Progenitor cell of endocrine pancreas (in vitro differentiated cells): ENCODE data around the gene ANKRD23. TPM values are rescaled to one million over a fixed set of nuclear protein-coding genes. Genes with fewer than 3 reads are reported as not detected.

Experiments
- DNase-seq: peaks from one replicate; pipeline ENCODE4 v3.0.0; 2021; ENCODE audit warnings: low spot score; ENCODE audit not compliant: unreplicated experiment
- H3K27ac Mint-ChIP-seq: 2 replicates; pipeline ENCODE4 v1.8.0; 2021; ENCODE audit warnings: mild to moderate bottlenecking, moderate library complexity, mixed read lengths
- H3K27me3 Mint-ChIP-seq: 2 replicates; pipeline ENCODE4 v1.8.0; 2021; ENCODE audit warnings: mixed read lengths
- H3K36me3 Mint-ChIP-seq: 2 replicates; pipeline ENCODE4 v1.8.0; 2022; ENCODE audit warnings: mixed read lengths; ENCODE audit not compliant: insufficient read depth
- H3K4me1 Mint-ChIP-seq: 2 replicates; pipeline ENCODE4 v1.8.0; 2021; ENCODE audit warnings: low read depth, mixed read lengths
- H3K4me3 Mint-ChIP-seq: 2 replicates; pipeline ENCODE4 v1.8.0; 2021; ENCODE audit warnings: low read depth, mild to moderate bottlenecking, moderate library complexity, mixed read lengths
- H3K9me3 Mint-ChIP-seq: 2 replicates; pipeline ENCODE4 v1.8.0; 2021; ENCODE audit warnings: low read depth, mixed read lengths
- CTCF ChIP-seq: fragments of 200-600 bp; sonication (generic); IDR thresholded peaks from one replicate; pipeline ENCODE4 v1.5.0; 2021; ENCODE audit warnings: antibody characterized with exemption, mild to moderate bottlenecking; ENCODE audit not compliant: unreplicated experiment
- total RNA-seq: library from RNA; stranded (reverse); gene quantifications from 2 replicates; pipeline ENCODE4 v1.2.1, GENCODE V29; 2021

The ANKRD23 gene
- total RNA-seq, 1 donor from 2014 or later = 8.3 TPM

GRCh38 chr2:96821113-96821675 lies 22.6 kb downstream of the ANKRD23 start:
- no peaks in the 10 kb centered on the region for H3K9me3 Mint-ChIP-seq
- no peak for TF ChIP-seq CTCF
- no peak for DNase-seq
- peak overlapping the region; percentile 59 for H3K27ac Mint-ChIP-seq
- H3K36me3 Mint-ChIP-seq = peaks cover 13% of the 10 kb centered on the region
- H3K4me3 Mint-ChIP-seq = peak overlapping the region; percentile 35
- no peaks in the 10 kb centered on the region for H3K27me3 Mint-ChIP-seq
- peaks cover 57% of the 10 kb centered on the region for H3K4me1 Mint-ChIP-seq

- Mint-ChIP-seq H3K36me3 (peaks cover 10% of the 10 kb centered on the region), H3K27me3 (no peaks in the 10 kb centered on the region), H3K4me1 (peaks cover 61% of the 10 kb centered on the region), H3K9me3 (no peaks in the 10 kb centered on the region), H3K4me3 (peak overlapping the region; percentile 81), H3K27ac (peak overlapping the region; percentile 86)
- no peak for TF ChIP-seq CTCF
- no peak for DNase-seq
Observed at GRCh38 chr2:96819876-96820511, 23.8 kb downstream of the ANKRD23 start.

GRCh38 chr2:96819128-96819875 lies 24.5 kb downstream of the ANKRD23 start:
- H3K27ac Mint-ChIP-seq = peak overlapping the region; percentile 86
- DNase-seq = peak; percentile 48
- H3K36me3 Mint-ChIP-seq = peaks cover 6% of the 10 kb centered on the region
- H3K4me3 Mint-ChIP-seq = peak overlapping the region; percentile 81
- no peak for TF ChIP-seq CTCF
- peaks cover 62% of the 10 kb centered on the region for H3K4me1 Mint-ChIP-seq
- no peaks in the 10 kb centered on the region for H3K27me3 Mint-ChIP-seq
- H3K9me3 Mint-ChIP-seq = no peaks in the 10 kb centered on the region

GRCh38 chr2:96817882-96818281 lies 25.9 kb downstream of the ANKRD23 start:
- H3K4me3 Mint-ChIP-seq = peak overlapping the region; percentile 81
- no peak for DNase-seq
- no peaks in the 10 kb centered on the region for H3K27me3 Mint-ChIP-seq
- TF ChIP-seq CTCF = no peak
- peaks cover 4% of the 10 kb centered on the region for H3K36me3 Mint-ChIP-seq
- H3K27ac Mint-ChIP-seq = peak overlapping the region; percentile 69
- peaks cover 55% of the 10 kb centered on the region for H3K4me1 Mint-ChIP-seq
- no peaks in the 10 kb centered on the region for H3K9me3 Mint-ChIP-seq

- TF ChIP-seq CTCF = no peak
- H3K36me3 Mint-ChIP-seq = peaks cover 4% of the 10 kb centered on the region
- peaks cover 52% of the 10 kb centered on the region for H3K4me1 Mint-ChIP-seq
- no peaks in the 10 kb centered on the region for H3K27me3 Mint-ChIP-seq
- H3K27ac Mint-ChIP-seq = peak overlapping the region; percentile 71
- no peaks in the 10 kb centered on the region for H3K9me3 Mint-ChIP-seq
- DNase-seq = no peak
- peak overlapping the region; percentile 81 for H3K4me3 Mint-ChIP-seq
Observed at GRCh38 chr2:96816836-96817702, 26.8 kb downstream of the ANKRD23 start.
